COLO668 (cell line): ENCODE results near the gene EMP3.
"Not testable (repeated sequence)": the region's sequence is repeated elsewhere in the genome, so short reads cannot be mapped to it uniquely, and the experiment has no call there.

ENCODE experiments used
- DNase-seq: peaks from one replicate; lab custom pipeline; 2025; ENCODE audit not compliant: unreplicated experiment; lab: John Stamatoyannopoulos, UW

The EMP3 gene

GRCh38 chr19:48346191-48346590, 20.8 kb downstream of the EMP3 start:
- DNase-seq, result no peak

- no peak for DNase-seq
Measured at GRCh38 chr19:48348045-48348444, 22.7 kb downstream of the EMP3 start.

GRCh38 chr19:48348737-48349136, 23.4 kb downstream of the EMP3 start:
- no peak for DNase-seq

GRCh38 chr19:48350856-48351255, 25.5 kb downstream of the EMP3 start:
- no peak for DNase-seq

GRCh38 chr19:48351341-48351752, 26.0 kb downstream of the EMP3 start:
- DNase-seq, result peak; percentile 66

- DNase-seq, result no peak
Measured at GRCh38 chr19:48353677-48354076, 28.3 kb downstream of the EMP3 start.

GRCh38 chr19:48354332-48354992, 29.1 kb downstream of the EMP3 start:
- DNase-seq, result no peak

GRCh38 chr19:48355365-48355954, 30.1 kb downstream of the EMP3 start:
- DNase-seq, result no peak

- no peak for DNase-seq
Measured at GRCh38 chr19:48359123-48359522, 33.8 kb downstream of the EMP3 start.

- no peak for DNase-seq
Measured at GRCh38 chr19:48361912-48362311, 36.6 kb downstream of the EMP3 start.

- DNase-seq, result peak; percentile 96
Measured at GRCh38 chr19:48362716-48363499, 37.6 kb downstream of the EMP3 start.

- no peak for DNase-seq
Measured at GRCh38 chr19:48363500-48363809, 38.1 kb downstream of the EMP3 start.

- peak; percentile 99 for DNase-seq
Measured at GRCh38 chr19:48363810-48364597, 38.7 kb downstream of the EMP3 start, which contains the start of the genes SYNGR4 and TMEM143. TSS of gene SYNGR4 (plus strand) at chr19:48364367. CDS start at chr19:48365843, 1,476 bp downstream. TSS of gene TMEM143 (minus strand) at chr19:48363940. CDS start at chr19:48363920, 20 bp downstream.

GRCh38 chr19:48364598-48365348, 39.4 kb downstream of the EMP3 start:
- DNase-seq, result no peak

- no peak for DNase-seq
Measured at GRCh38 chr19:48365602-48366001, 40.2 kb downstream of the EMP3 start.

- no peak for DNase-seq
Measured at GRCh38 chr19:48367855-48368254, 42.5 kb downstream of the EMP3 start.

- DNase-seq, result no peak
Measured at GRCh38 chr19:48368936-48369335, 43.6 kb downstream of the EMP3 start.

- DNase-seq, result no peak
Measured at GRCh38 chr19:48370955-48371354, 45.6 kb downstream of the EMP3 start.

- DNase-seq, result no peak
Measured at GRCh38 chr19:48371367-48371766, 46.0 kb downstream of the EMP3 start.

GRCh38 chr19:48371771-48372170, 46.4 kb downstream of the EMP3 start:
- DNase-seq, result not testable (repeated sequence)

- peak; percentile 85 for DNase-seq
Measured at GRCh38 chr19:48372904-48373303, 47.6 kb downstream of the EMP3 start.
